Thyroid gland (tissue), 4 donors: ENCODE data around the gene UGT1A10. TPM values are rescaled to one million over a fixed set of nuclear protein-coding genes. Genes with fewer than 3 reads are reported as not detected.

ENCODE experiments used
- DNase-seq, 2 donors: peaks; one replicate each; pipeline ENCODE4 v3.0.0-alpha.2; 2019
- H3K27ac ChIP-seq, 3 donors: fragments of 200-600 bp; sonication (generic); 1 replicate in 2 of 3; 2 replicates in 1 of 3; pipeline ENCODE4 v1.5.1; 2016 to 2019; ENCODE audit warnings: mild to moderate bottlenecking in 1 of 3, moderate library complexity in 1 of 3
- H3K27me3 ChIP-seq: fragments of 200-600 bp; sonication (generic); one replicate; pipeline ENCODE4 v1.5.1; 2019
- H3K36me3 ChIP-seq, 2 donors: fragments of 200-600 bp; sonication (generic); one replicate each; pipeline ENCODE4 v1.5.1; 2016 to 2019
- H3K4me1 ChIP-seq, 2 donors: fragments of 200-600 bp; sonication (generic); one replicate each; pipeline ENCODE4 v1.5.1; 2017 to 2019
- H3K4me3 ChIP-seq, 3 donors: fragments of 200-600 bp; sonication (generic); replicated peaks in 1 of 3; 1 replicate in 2 of 3; 2 replicates in 1 of 3; pipeline ENCODE4 v1.5.1; 2016; ENCODE audit warnings: mild to moderate bottlenecking in 1 of 3
- H3K9me3 ChIP-seq: fragments of 200-600 bp; sonication (generic); one replicate; pipeline ENCODE4 v1.5.1; 2017
- CTCF ChIP-seq, 6 experiments: fragments of 200-600 bp in 3 of 6; fragments of 450-650 bp in 3 of 6; sonication (generic) in 3 of 6; IDR thresholded peaks; one replicate each; pipeline ENCODE4 v1.5.1; 2016 to 2019; ENCODE audit warnings: antibody characterized with exemption in 6 of 6, mild to moderate bottlenecking in 2 of 6, inconsistent platforms in 1 of 6, moderate library complexity in 1 of 6
- POLR2A ChIP-seq, 2 donors: fragments of 450-650 bp; IDR thresholded peaks; one replicate each; pipeline ENCODE4 v1.6.1; 2017; ENCODE audit warnings: antibody characterized with exemption in 2 of 2, mild to moderate bottlenecking in 2 of 2, moderate library complexity in 1 of 2
- WGBS, 2 donors: methylation state at CpG; one replicate each; pipeline ENCODE4 v1.1.5; 2017; 5-methylcytosine and 5-hydroxymethylcytosine counted together
- intact Hi-C: fragments of 100-400 bp; cut with DNase I; formaldehyde crosslinking; loops from one replicate; pipeline ENCODE4 v1.15.1; 2023
- total RNA-seq, 4 donors: library from RNA; depleted of rRNA; stranded (reverse); fragments of >200 nt; gene quantifications; one replicate each; pipeline ENCODE4 v1.2.3, GENCODE V29; 2016

Gene UGT1A10
- total RNA-seq, 4 donors from 2014 or later, result 0.27 TPM; not detected in 3

GRCh38 chr2:233676046-233676445, 39.8 kb downstream of the UGT1A10 start:
- Histone ChIP-seq H3K9me3 (no peaks in the 10 kb centered on the region), H3K27me3 (no peaks in the 10 kb centered on the region), H3K4me3 (no peak overlapping the region), H3K36me3 (no peaks in the 10 kb centered on the region), H3K4me1 (no peaks in the 10 kb centered on the region), H3K27ac (no peak overlapping the region)
- TF ChIP-seq POLR2A (IDR thresholded peaks at IDR 0.05), result no peak
- no peak for TF ChIP-seq CTCF (IDR thresholded peaks at IDR 0.05)
- intact Hi-C loops, result no loop called here
- DNase-seq, result no peak
- 78 to 88% methylated on average over 2 of the region's 2 CpGs for WGBS, 2 donors

GRCh38 chr2:233679196-233679595, 42.9 kb downstream of the UGT1A10 start:
- Histone ChIP-seq H3K9me3 (no peaks in the 10 kb centered on the region), H3K27me3 (no peaks in the 10 kb centered on the region), H3K4me1 (no peaks in the 10 kb centered on the region), H3K36me3 (no peaks in the 10 kb centered on the region), H3K27ac (no peak overlapping the region), H3K4me3 (no peak overlapping the region)
- no peak for TF ChIP-seq CTCF (IDR thresholded peaks at IDR 0.05)
- TF ChIP-seq POLR2A (IDR thresholded peaks at IDR 0.05), result no peak
- DNase-seq, result no peak
- 77 to 88% methylated on average over 4 of the region's 4 CpGs for whole genome bisulfite sequencing, 2 donors
- intact Hi-C loops, result no loop called here

- intact Hi-C loops, result no loop called here
- no peaks in the 10 kb centered on the region for H3K36me3 ChIP-seq
- TF ChIP-seq CTCF (IDR thresholded peaks at IDR 0.05), result no peak
- no peak for TF ChIP-seq POLR2A (IDR thresholded peaks at IDR 0.05)
- no peaks in the 10 kb centered on the region for H3K4me1 ChIP-seq
- no peak for DNase-seq
- H3K27me3 ChIP-seq, result no peaks in the 10 kb centered on the region
- H3K27ac ChIP-seq, result no peak overlapping the region
- H3K9me3 ChIP-seq, result no peaks in the 10 kb centered on the region
- WGBS, 2 donors, result 75 to 82% methylated on average over 4 of the region's 4 CpGs
- H3K4me3 ChIP-seq, result no peak overlapping the region
Measured at GRCh38 chr2:233680361-233681045, 44.3 kb downstream of the UGT1A10 start.

- DNase-seq, result no peak
- Histone ChIP-seq H3K4me1 (no peaks in the 10 kb centered on the region), H3K27ac (no peak within 1 kb of the TSS), H3K27me3 (no peaks in the 10 kb centered on the region), H3K36me3 (no peaks in the 10 kb centered on the region), H3K9me3 (no peaks in the 10 kb centered on the region), H3K4me3 (no peak within 1 kb of the TSS)
- WGBS, 2 donors, result 80% methylated on average over 5 of the region's 5 CpGs
- intact Hi-C loops, result no loop called here
- TF ChIP-seq POLR2A (IDR thresholded peaks at IDR 0.05) (no peak), CTCF (IDR thresholded peaks at IDR 0.05) (no peak)
Measured at GRCh38 chr2:233681521-233682099, 45.4 kb downstream of the UGT1A10 start, which contains the start of gene UGT1A7. Gene UGT1A7, plus strand, starts transcription at chr2:233681901. Its CDS starts 37 bp downstream, at chr2:233681938.

- TF ChIP-seq POLR2A (IDR thresholded peaks at IDR 0.05) (no peak), CTCF (IDR thresholded peaks at IDR 0.05) (no peak)
- Histone ChIP-seq H3K4me3 (no peak overlapping the region), H3K27ac (no peak overlapping the region), H3K36me3 (no peaks in the 10 kb centered on the region), H3K4me1 (no peaks in the 10 kb centered on the region), H3K9me3 (no peaks in the 10 kb centered on the region), H3K27me3 (no peaks in the 10 kb centered on the region)
- intact Hi-C loops, result no loop called here
- no peak for DNase-seq
- 87 to 90% methylated on average over 1 of the region's 1 CpG for WGBS, 2 donors
Measured at GRCh38 chr2:233684640-233685039, 48.4 kb downstream of the UGT1A10 start.
